HepG2 (cell line): Measurements from ENCODE around the gene ENSA. TPM values are rescaled to one million over a fixed set of nuclear protein-coding genes. Genes with fewer than 3 reads are reported as not detected.

ENCODE experiments used
- ARNT2 ChIP-seq: sonication (generic); formaldehyde crosslinking; IDR thresholded peaks from 2 replicates; pipeline ENCODE4 v1.8.0; 2022; ENCODE audit warnings: mild to moderate bottlenecking, low read depth, missing genetic modification reagents, moderate library complexity
- CHD4 ChIP-seq: fragments of 200-600 bp; sonication (generic); IDR thresholded peaks from 2 replicates; pipeline ENCODE4 v1.7.0; 2017; ENCODE audit warnings: mild to moderate bottlenecking, low read length, borderline replicate concordance
- DPF2 ChIP-seq: sonication (generic); formaldehyde crosslinking; IDR thresholded peaks from 2 replicates; pipeline ENCODE4 v1.4.0; 2020; ENCODE audit warnings: mild to moderate bottlenecking, low read depth, missing genetic modification reagents, borderline replicate concordance
- HIVEP1 ChIP-seq: sonication (generic); formaldehyde crosslinking; IDR thresholded peaks from 2 replicates; pipeline ENCODE4 v1.4.0; 2020; ENCODE audit warnings: mild to moderate bottlenecking, missing genetic modification reagents
- KLF16 ChIP-seq, 2 experiments: sonication (generic) in 1 of 2; formaldehyde crosslinking in 1 of 2; IDR thresholded peaks; 2 replicates each; pipeline versions ENCODE4 v1.6.1 to v1.8.0; 2016 to 2023; ENCODE audit warnings: missing genetic modification reagents in 2 of 2, missing compliant biosample characterization in 1 of 2
- NR0B2 ChIP-seq: sonication (generic); formaldehyde crosslinking; IDR thresholded peaks from 2 replicates; pipeline ENCODE4 v1.4.0; 2020; ENCODE audit warnings: mild to moderate bottlenecking, missing genetic modification reagents
- NR1H2 ChIP-seq: sonication (generic); formaldehyde crosslinking; IDR thresholded peaks from 2 replicates; pipeline ENCODE4 v1.8.1; 2022; ENCODE audit warnings: low read depth, missing genetic modification reagents, borderline replicate concordance
- PHF5A ChIP-seq: IDR thresholded peaks from one replicate; pipeline ENCODE4 v1.6.1; 2018; ENCODE audit warnings: low read depth, missing genetic modification reagents; ENCODE audit not compliant: unreplicated experiment
- RFX5 ChIP-seq: IDR thresholded peaks from 2 replicates; pipeline ENCODE4 v1.6.1; 2011; ENCODE audit warnings: low read depth, low read length, improper control_type of control experiment
- RNF219 ChIP-seq: sonication (generic); formaldehyde crosslinking; IDR thresholded peaks from 2 replicates; pipeline ENCODE4 v1.5.0; 2020; ENCODE audit warnings: mild to moderate bottlenecking, missing genetic modification reagents
- TCF12 ChIP-seq, 2 experiments: fragments of 450-650 bp in 1 of 2; sonication (generic) in 1 of 2; formaldehyde crosslinking in 1 of 2; IDR thresholded peaks; 2 replicates each; pipeline versions ENCODE4 v1.6.1 to v1.8.0; 2017 to 2022; ENCODE audit warnings: antibody characterized with exemption in 1 of 2, mild to moderate bottlenecking in 1 of 2, missing genetic modification reagents in 1 of 2, moderate library complexity in 1 of 2
- ZBTB33 ChIP-seq: sonication (generic); formaldehyde crosslinking; IDR thresholded peaks from 2 replicates; pipeline ENCODE4 v1.4.0; 2020; ENCODE audit warnings: missing genetic modification reagents
- ZNF263 ChIP-seq: sonication (generic); formaldehyde crosslinking; IDR thresholded peaks from 2 replicates; pipeline ENCODE4 v1.4.0; 2020; ENCODE audit warnings: missing genetic modification reagents
- ZNF431 ChIP-seq: sonication (generic); formaldehyde crosslinking; IDR thresholded peaks from 2 replicates; pipeline ENCODE4 v1.9.0; 2022; ENCODE audit warnings: missing genetic modification reagents, low read depth, mild to moderate bottlenecking, borderline replicate concordance
- ZNF616 ChIP-seq: sonication (generic); formaldehyde crosslinking; IDR thresholded peaks from 2 replicates; pipeline ENCODE4 v1.5.0; 2020; ENCODE audit warnings: low read depth, mild to moderate bottlenecking, missing genetic modification reagents
- ZNF629 ChIP-seq: sonication (generic); formaldehyde crosslinking; conservative IDR thresholded peaks from 2 replicates; pipeline ENCODE4 v1.5.0; 2020; ENCODE audit warnings: missing genetic modification reagents
- ZNF644 ChIP-seq: IDR thresholded peaks from 2 replicates; pipeline ENCODE4 v1.6.1; 2016; ENCODE audit warnings: low read depth
- ZNF766 ChIP-seq: sonication (generic); formaldehyde crosslinking; IDR thresholded peaks from 2 replicates; pipeline ENCODE4 v1.5.0; 2020; ENCODE audit warnings: missing genetic modification reagents, borderline replicate concordance
- polyA plus RNA-seq, 8 experiments: library from polyadenylated mRNA; depleted of rRNA in 3 of 8; stranded (reverse) in 7 of 8; unstranded in 1 of 8; fragments of >200 nt; fragmentation: Illumina TruSeq in 4 of 8; extraction: Trizol in 4 of 8; gene quantifications; 2 replicates each; pipeline versions ENCODE4 v1.2.1 to v1.2.3, GENCODE V29; 2011 to 2016; ENCODE audit warnings: low read depth in 4 of 8, missing spikeins in 1 of 8, mixed read lengths in 1 of 8; ENCODE audit not compliant: insufficient read depth in 1 of 8
- total RNA-seq, 5 experiments: library from RNA; depleted of rRNA; stranded (reverse); fragments of >200 nt; fragmentation: Illumina TruSeq; extraction: Trizol; gene quantifications; 2 replicates each; pipeline ENCODE4 v1.2.3, GENCODE V29; 2016; ENCODE audit warnings: low read depth in 1 of 5
- TF ChIP-seq, protein P1 (sequence below): sonication (generic); formaldehyde crosslinking; IDR thresholded peaks from 2 replicates; pipeline ENCODE4 v1.5.0; 2020; ENCODE audit warnings: mild to moderate bottlenecking, missing genetic modification reagents

The ENSA gene
- total and polyA plus RNA-seq, 2 of the 13 experiments (the other 11 are each of a cell fraction or from before 2014, with no cell fraction given) = 54.5 to 111 TPM

GRCh38 chr1:150579110-150579944 lies 50.1 kb downstream of the ENSA start, which contains the start of gene MCL1 (continued):
- TF ChIP-seq KLF16 (CRISPR knock-in tag; IDR thresholded peaks at IDR 0.05) (peak in 1 of 2 experiments; percentile 92; a peak in 2 of 4 replicates), PHF5A (no peak), NR0B2 (CRISPR knock-in tag) (no peak), ARNT2 (CRISPR knock-in tag) (peak; percentile 75; the same call in 1 of the 2 replicates), ZNF629 (no peak), CHD4 (no peak), NR1H2 (CRISPR knock-in tag) (no peak), TCF12 (IDR thresholded peaks at IDR 0.05) (no peak), TCF12 (CRISPR knock-in tag; IDR thresholded peaks at IDR 0.05) (no peak), ZBTB33 (CRISPR knock-in tag) (no peak), ZNF263 (peak; percentile 90), ZNF644 (CRISPR knock-in tag) (no peak), ZNF431 (CRISPR knock-in tag) (peak; percentile 25), HIVEP1 (CRISPR knock-in tag) (no peak), DPF2 (CRISPR knock-in tag) (no peak), RNF219 (no peak), RFX5 (no peak), ZNF616 (CRISPR knock-in tag) (no peak), ZNF766 (CRISPR knock-in tag) (0 out of 2 replicates have a peak, but pooled peaks have one; percentile 41)
- TF ChIP-seq, protein P1, sequence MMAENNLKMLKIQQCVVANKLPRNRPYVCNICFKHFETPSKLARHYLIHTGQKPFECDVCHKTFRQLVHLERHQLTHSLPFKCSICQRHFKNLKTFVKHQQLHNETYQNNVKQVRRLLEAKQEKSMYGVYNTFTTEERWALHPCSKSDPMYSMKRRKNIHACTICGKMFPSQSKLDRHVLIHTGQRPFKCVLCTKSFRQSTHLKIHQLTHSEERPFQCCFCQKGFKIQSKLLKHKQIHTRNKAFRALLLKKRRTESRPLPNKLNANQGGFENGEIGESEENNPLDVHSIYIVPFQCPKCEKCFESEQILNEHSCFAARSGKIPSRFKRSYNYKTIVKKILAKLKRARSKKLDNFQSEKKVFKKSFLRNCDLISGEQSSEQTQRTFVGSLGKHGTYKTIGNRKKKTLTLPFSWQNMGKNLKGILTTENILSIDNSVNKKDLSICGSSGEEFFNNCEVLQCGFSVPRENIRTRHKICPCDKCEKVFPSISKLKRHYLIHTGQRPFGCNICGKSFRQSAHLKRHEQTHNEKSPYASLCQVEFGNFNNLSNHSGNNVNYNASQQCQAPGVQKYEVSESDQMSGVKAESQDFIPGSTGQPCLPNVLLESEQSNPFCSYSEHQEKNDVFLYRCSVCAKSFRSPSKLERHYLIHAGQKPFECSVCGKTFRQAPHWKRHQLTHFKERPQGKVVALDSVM (CRISPR knock-in tag) = no peak
